T-helper 2 cell (primary cell): ENCODE measurements around the gene SPC24.
"Not testable (repeated sequence)": the region's sequence is repeated elsewhere in the genome, so short reads cannot be mapped to it uniquely, and the experiment has no call there.

Experiments used
- DNase-seq, 5 experiments: peaks; one replicate each; pipeline versions ENCODE4 v3.0.0 to v3.0.0-alpha.2; 2012 to 2022

Gene SPC24

GRCh38 chr19:11164296-11164695 lies 8.7 kb upstream of the SPC24 start:
- no peak for DNase-seq

- not testable (repeated sequence) for DNase-seq
Measured at GRCh38 chr19:11160440-11160768, 4.8 kb upstream of the SPC24 start.

- no peak for DNase-seq
Measured at GRCh38 chr19:11159598-11160439, 4.2 kb upstream of the SPC24 start.

- DNase-seq: no peak
Measured at GRCh38 chr19:11154683-11155047, 917 bp downstream of the SPC24 start.

- no peak for DNase-seq
Measured at GRCh38 chr19:11152318-11153062, 3.1 kb downstream of the SPC24 start.

GRCh38 chr19:11151181-11151580 lies 4.4 kb downstream of the SPC24 start:
- DNase-seq: no peak

GRCh38 chr19:11148001-11148400 lies 7.6 kb downstream of the SPC24 start:
- no peak for DNase-seq

GRCh38 chr19:11145536-11145924 lies 10.1 kb downstream of the SPC24 start:
- no peak for DNase-seq

- DNase-seq: no peak
Measured at GRCh38 chr19:11142528-11143171, 12.9 kb downstream of the SPC24 start.

GRCh38 chr19:11141937-11142527 lies 13.6 kb downstream of the SPC24 start:
- DNase-seq: no peak

- no peak for DNase-seq
Measured at GRCh38 chr19:11140896-11141295, 14.7 kb downstream of the SPC24 start.

GRCh38 chr19:11140023-11140538 lies 15.5 kb downstream of the SPC24 start:
- not testable (repeated sequence) for DNase-seq

- no peak for DNase-seq
Measured at GRCh38 chr19:11138601-11139300, 16.8 kb downstream of the SPC24 start.

- DNase-seq: peak in 4 of 5 experiments; percentile 26 to 68 (median 31)
Measured at GRCh38 chr19:11137542-11138384, 17.8 kb downstream of the SPC24 start.

- DNase-seq: no peak
Measured at GRCh38 chr19:11136400-11137101, 19.0 kb downstream of the SPC24 start.

- no peak for DNase-seq
Measured at GRCh38 chr19:11131471-11131870, 24.1 kb downstream of the SPC24 start.

- DNase-seq: peak; percentile 34 to 64 (median 58)
Measured at GRCh38 chr19:11130824-11131455, 24.6 kb downstream of the SPC24 start.

- DNase-seq: no peak
Measured at GRCh38 chr19:11127905-11128304, 27.7 kb downstream of the SPC24 start.

GRCh38 chr19:11125994-11126685 lies 29.4 kb downstream of the SPC24 start:
- DNase-seq: peak; percentile 36 to 67 (median 66)

GRCh38 chr19:11124157-11124556 lies 31.4 kb downstream of the SPC24 start:
- not testable (repeated sequence) for DNase-seq
